ENCODE measurements around the gene NAV3. TPM values are rescaled to one million over a fixed set of nuclear protein-coding genes. Genes with fewer than 3 reads are reported as not detected.
"Not testable (repeated sequence)": the region's sequence is repeated elsewhere in the genome, so short reads cannot be mapped to it uniquely, and the experiment has no call there.

Gene NAV3
- polyA plus RNA-seq, 1 donor from 2014 or later, result 36.9 TPM

DNA sequence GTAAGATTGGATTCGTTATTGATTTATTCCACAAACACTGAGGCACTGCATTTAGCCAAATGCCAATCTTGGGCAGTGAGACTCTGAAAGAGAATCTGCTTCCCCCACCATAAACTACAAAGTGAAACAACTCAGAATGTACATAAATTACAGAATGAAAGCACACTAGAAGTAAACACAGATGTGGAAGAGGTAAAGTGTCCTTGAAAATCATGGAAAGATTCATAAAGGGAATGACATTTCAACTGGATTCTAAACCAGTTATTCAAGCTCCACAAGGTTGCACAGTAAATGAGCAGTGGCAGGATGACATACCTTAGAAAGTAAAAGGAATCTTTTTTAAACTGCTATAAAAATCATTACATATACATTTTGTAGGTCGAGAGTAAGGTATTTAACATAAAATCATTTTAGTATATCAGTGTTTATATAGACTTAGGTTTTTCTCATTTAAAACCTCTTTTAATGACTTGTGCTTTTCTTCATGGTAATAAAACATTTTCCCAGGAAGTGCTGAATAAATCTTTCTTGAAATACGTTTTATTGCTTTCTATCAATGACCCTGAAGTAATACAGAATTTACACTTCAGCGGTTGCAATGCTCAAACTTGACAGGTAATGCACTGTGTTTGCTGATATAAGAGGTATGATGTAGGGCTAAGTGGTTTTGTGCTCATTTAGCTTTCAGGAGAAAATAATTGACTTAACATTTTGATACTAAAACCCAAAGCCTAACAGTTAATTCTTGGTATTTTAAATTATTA is 270.6 kb downstream of the NAV3 start:
- Histone ChIP-seq H3K79me2 (replicated peaks; ENCODE audit: insufficient read depth, low read length) (no peaks in the 10 kb centered on the region), H2AFZ (ENCODE audit: low read depth, low read length) (no peak overlapping the region), H3K9me2 (ENCODE audit: insufficient read depth, low read length) (no peaks in the 10 kb centered on the region), H3K4me3 (ENCODE audit: low read length) (peak overlapping the region; percentile 8), H3K4me2 (ENCODE audit: low read length) (peak overlapping the region; percentile 10), H4K20me1 (ENCODE audit: insufficient read depth) (no peaks in the 10 kb centered on the region), H3F3A (ENCODE audit: insufficient read depth, low read length, poor library complexity, severe bottlenecking) (no peaks in the 10 kb centered on the region), H3K36me3 (ENCODE audit: insufficient read depth, low read length) (no peaks in the 10 kb centered on the region), H3K27ac (ENCODE audit: low read length) (peak overlapping the region; percentile 42), H3K27me3 (ENCODE audit: insufficient read depth, low read depth, low read length) (no peaks in the 10 kb centered on the region), H3K9me3 (ENCODE audit: low read length) (no peaks in the 10 kb centered on the region), H3K9ac (ENCODE audit: low read length) (no peak overlapping the region)
- TF ChIP-seq POLR2AphosphoS5 (IDR thresholded peaks at IDR 0.05), result peak; percentile 78
- no peak for TF ChIP-seq SMC3 (conservative IDR thresholded peaks at IDR 0.05; ENCODE audit: poor library complexity)
- TF ChIP-seq EP300 (conservative IDR thresholded peaks at IDR 0.05; ENCODE audit: poor library complexity, severe bottlenecking), result peak; percentile 59
- TF ChIP-seq, protein P1, sequence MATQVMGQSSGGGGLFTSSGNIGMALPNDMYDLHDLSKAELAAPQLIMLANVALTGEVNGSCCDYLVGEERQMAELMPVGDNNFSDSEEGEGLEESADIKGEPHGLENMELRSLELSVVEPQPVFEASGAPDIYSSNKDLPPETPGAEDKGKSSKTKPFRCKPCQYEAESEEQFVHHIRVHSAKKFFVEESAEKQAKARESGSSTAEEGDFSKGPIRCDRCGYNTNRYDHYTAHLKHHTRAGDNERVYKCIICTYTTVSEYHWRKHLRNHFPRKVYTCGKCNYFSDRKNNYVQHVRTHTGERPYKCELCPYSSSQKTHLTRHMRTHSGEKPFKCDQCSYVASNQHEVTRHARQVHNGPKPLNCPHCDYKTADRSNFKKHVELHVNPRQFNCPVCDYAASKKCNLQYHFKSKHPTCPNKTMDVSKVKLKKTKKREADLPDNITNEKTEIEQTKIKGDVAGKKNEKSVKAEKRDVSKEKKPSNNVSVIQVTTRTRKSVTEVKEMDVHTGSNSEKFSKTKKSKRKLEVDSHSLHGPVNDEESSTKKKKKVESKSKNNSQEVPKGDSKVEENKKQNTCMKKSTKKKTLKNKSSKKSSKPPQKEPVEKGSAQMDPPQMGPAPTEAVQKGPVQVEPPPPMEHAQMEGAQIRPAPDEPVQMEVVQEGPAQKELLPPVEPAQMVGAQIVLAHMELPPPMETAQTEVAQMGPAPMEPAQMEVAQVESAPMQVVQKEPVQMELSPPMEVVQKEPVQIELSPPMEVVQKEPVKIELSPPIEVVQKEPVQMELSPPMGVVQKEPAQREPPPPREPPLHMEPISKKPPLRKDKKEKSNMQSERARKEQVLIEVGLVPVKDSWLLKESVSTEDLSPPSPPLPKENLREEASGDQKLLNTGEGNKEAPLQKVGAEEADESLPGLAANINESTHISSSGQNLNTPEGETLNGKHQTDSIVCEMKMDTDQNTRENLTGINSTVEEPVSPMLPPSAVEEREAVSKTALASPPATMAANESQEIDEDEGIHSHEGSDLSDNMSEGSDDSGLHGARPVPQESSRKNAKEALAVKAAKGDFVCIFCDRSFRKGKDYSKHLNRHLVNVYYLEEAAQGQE (IDR thresholded peaks at IDR 0.05; ENCODE audit: borderline replicate concordance), result peak; percentile 25
- no peak for TF ChIP-seq TAF1 (IDR thresholded peaks at IDR 0.05; ENCODE audit: low read depth)

DNA sequence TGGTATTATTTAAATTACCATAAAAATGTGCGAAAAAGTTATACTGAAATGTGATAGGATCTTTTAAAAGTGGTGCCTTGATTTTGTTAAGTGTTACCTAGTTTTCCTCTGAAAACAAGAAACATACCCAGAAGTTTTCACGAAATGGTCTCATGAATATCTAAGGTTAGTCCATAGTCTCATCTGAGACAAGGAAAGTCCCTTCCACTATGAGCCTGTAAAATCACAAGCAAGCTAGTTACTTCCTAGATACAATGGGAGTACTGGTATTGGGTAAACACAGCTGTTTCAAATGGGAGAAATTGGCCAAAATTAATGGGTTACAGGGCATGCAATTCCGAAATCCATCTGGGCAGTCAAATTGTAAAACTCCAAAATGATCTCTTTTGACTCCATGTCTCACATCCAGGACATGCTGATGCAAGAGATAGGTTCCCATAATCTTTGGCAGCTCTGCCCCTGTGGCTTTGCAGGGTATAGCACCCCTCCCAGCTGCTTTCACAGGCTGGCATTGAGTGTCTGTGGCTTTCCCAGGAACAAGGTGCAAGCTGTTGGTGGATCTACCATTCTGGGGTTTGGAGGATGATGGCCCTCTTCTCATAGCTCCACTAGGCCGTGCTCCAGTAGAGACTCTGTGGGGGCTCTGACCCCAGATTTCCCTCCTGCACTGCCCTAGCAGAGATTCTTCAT is 271.4 kb downstream of the NAV3 start:
- Histone ChIP-seq H3K9me3 (ENCODE audit: low read length) (no peaks in the 10 kb centered on the region), H3K4me2 (ENCODE audit: low read length) (no peak overlapping the region)

DNA sequence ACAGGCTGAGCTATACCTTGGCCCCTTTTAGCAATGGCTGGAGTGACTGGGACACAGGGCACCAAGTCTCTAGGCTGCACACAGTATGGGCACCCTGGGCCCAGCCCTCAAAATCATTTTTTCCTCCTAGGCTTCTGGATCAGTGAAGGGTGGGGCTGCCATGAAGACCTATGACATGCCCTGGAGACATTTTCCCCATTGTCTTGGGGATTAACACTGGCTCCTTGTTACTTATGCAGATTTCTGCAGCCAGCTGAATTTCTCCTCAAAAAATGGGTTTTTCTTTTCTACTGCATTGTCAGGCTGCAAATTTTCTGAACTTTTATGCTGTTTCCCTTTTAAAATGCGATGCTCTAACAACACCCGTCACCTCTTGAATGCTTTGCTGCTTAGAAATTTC is 272.1 kb downstream of the NAV3 start:
- not testable (repeated sequence) for H3K9me3 ChIP-seq (ENCODE audit: low read length); H4K20me1 ChIP-seq (ENCODE audit: insufficient read depth); H3K4me3 ChIP-seq (ENCODE audit: low read length); H3K4me2 ChIP-seq (ENCODE audit: low read length); H3K9me2 ChIP-seq (ENCODE audit: insufficient read depth, low read length); H3K36me3 ChIP-seq (ENCODE audit: insufficient read depth, low read length); H3K79me2 ChIP-seq (replicated peaks; ENCODE audit: insufficient read depth, low read length); H3F3A ChIP-seq (ENCODE audit: insufficient read depth, low read length, poor library complexity, severe bottlenecking); H3K27ac ChIP-seq (ENCODE audit: low read length); H2AFZ ChIP-seq (ENCODE audit: low read depth, low read length); H3K9ac ChIP-seq (ENCODE audit: low read length); H3K27me3 ChIP-seq (ENCODE audit: insufficient read depth, low read depth, low read length)

More for the DNA sequence above, 271.4 kb downstream of the NAV3 start:
- no peak for TF ChIP-seq RAD21 (conservative IDR thresholded peaks at IDR 0.05)
- no peak for TF ChIP-seq POLR2AphosphoS5 (IDR thresholded peaks at IDR 0.05)
- TF ChIP-seq EZH2 (IDR thresholded peaks at IDR 0.05; ENCODE audit: borderline replicate concordance, insufficient read depth, low read length, poor library complexity, severe bottlenecking), result no peak
- TF ChIP-seq, protein P2, sequence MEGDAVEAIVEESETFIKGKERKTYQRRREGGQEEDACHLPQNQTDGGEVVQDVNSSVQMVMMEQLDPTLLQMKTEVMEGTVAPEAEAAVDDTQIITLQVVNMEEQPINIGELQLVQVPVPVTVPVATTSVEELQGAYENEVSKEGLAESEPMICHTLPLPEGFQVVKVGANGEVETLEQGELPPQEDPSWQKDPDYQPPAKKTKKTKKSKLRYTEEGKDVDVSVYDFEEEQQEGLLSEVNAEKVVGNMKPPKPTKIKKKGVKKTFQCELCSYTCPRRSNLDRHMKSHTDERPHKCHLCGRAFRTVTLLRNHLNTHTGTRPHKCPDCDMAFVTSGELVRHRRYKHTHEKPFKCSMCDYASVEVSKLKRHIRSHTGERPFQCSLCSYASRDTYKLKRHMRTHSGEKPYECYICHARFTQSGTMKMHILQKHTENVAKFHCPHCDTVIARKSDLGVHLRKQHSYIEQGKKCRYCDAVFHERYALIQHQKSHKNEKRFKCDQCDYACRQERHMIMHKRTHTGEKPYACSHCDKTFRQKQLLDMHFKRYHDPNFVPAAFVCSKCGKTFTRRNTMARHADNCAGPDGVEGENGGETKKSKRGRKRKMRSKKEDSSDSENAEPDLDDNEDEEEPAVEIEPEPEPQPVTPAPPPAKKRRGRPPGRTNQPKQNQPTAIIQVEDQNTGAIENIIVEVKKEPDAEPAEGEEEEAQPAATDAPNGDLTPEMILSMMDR (IDR thresholded peaks at IDR 0.05; ENCODE audit: poor library complexity, severe bottlenecking), result no peak
- TF ChIP-seq TAF1 (IDR thresholded peaks at IDR 0.05; ENCODE audit: low read depth), result no peak
- TF ChIP-seq MXI1 (conservative IDR thresholded peaks at IDR 0.05; ENCODE audit: poor library complexity, severe bottlenecking), result no peak
- TF ChIP-seq SMC3 (conservative IDR thresholded peaks at IDR 0.05; ENCODE audit: poor library complexity), result no peak
- TF ChIP-seq, protein P1 (IDR thresholded peaks at IDR 0.05; ENCODE audit: borderline replicate concordance), result no peak
- no peak for TF ChIP-seq EP300 (conservative IDR thresholded peaks at IDR 0.05; ENCODE audit: poor library complexity, severe bottlenecking)
- Histone ChIP-seq H4K20me1 (ENCODE audit: insufficient read depth) (no peaks in the 10 kb centered on the region), H3F3A (ENCODE audit: insufficient read depth, low read length, poor library complexity, severe bottlenecking) (no peaks in the 10 kb centered on the region), H3K79me2 (replicated peaks; ENCODE audit: insufficient read depth, low read length) (no peaks in the 10 kb centered on the region), H2AFZ (ENCODE audit: low read depth, low read length) (no peak overlapping the region), H3K27me3 (ENCODE audit: insufficient read depth, low read depth, low read length) (no peaks in the 10 kb centered on the region), H3K4me3 (ENCODE audit: low read length) (no peak overlapping the region), H3K27ac (ENCODE audit: low read length) (no peak overlapping the region), H3K36me3 (ENCODE audit: insufficient read depth, low read length) (no peaks in the 10 kb centered on the region), H3K9me2 (ENCODE audit: insufficient read depth, low read length) (no peaks in the 10 kb centered on the region), H3K9ac (ENCODE audit: low read length) (no peak overlapping the region)

All from neural cell (in vitro differentiated cells).